Neuronal stem cell (in vitro differentiated cells): Measurements from ENCODE around the gene SLC2A4RG.

Experiments
- DNase-seq: peaks from one replicate; pipeline ENCODE4 v3.0.0-alpha.2; 2013; ENCODE audit warnings: low spot score
- H2AFZ ChIP-seq: one replicate; pipeline ENCODE4 v1.6.1; 2013; ENCODE audit warnings: mild to moderate bottlenecking, low read length, inconsistent platforms
- H2AK5ac ChIP-seq: 2 replicates; pipeline ENCODE4 v1.6.1; 2013; ENCODE audit warnings: low read depth, mild to moderate bottlenecking, inconsistent platforms, low read length, moderate library complexity, mixed read lengths
- H2BK120ac ChIP-seq: 2 replicates; pipeline ENCODE4 v1.6.1; 2013; ENCODE audit warnings: low read depth, mild to moderate bottlenecking, inconsistent platforms, low read length, moderate library complexity, mixed read lengths
- H2BK12ac ChIP-seq: one replicate; pipeline ENCODE4 v1.6.1; 2013; ENCODE audit warnings: low read length, inconsistent platforms
- H2BK15ac ChIP-seq: 2 replicates; pipeline ENCODE4 v1.6.1; 2013; ENCODE audit warnings: mild to moderate bottlenecking, low read length, inconsistent platforms, mixed read lengths
- H2BK5ac ChIP-seq: one replicate; pipeline ENCODE4 v1.6.1; 2013; ENCODE audit warnings: inconsistent platforms, mild to moderate bottlenecking, low read length, moderate library complexity
- H3K14ac ChIP-seq: one replicate; pipeline ENCODE4 v1.6.1; 2013; ENCODE audit warnings: low read length, inconsistent platforms
- H3K18ac ChIP-seq: 2 replicates; pipeline ENCODE4 v1.6.1; 2013; ENCODE audit warnings: low read length, inconsistent platforms
- H3K23ac ChIP-seq: 2 replicates; pipeline ENCODE4 v1.6.1; 2013; ENCODE audit warnings: low read depth, mild to moderate bottlenecking, mixed read lengths, low read length, inconsistent platforms; ENCODE audit not compliant: poor library complexity
- H3K27ac ChIP-seq: replicated peaks from 3 replicates; pipeline ENCODE4 v1.5.1; 2013; ENCODE audit warnings: low read length, inconsistent platforms
- H3K27me3 ChIP-seq, 3 experiments: 2 replicates each; pipeline ENCODE4 v1.6.1; 2013; ENCODE audit warnings: low read length in 3 of 3, mild to moderate bottlenecking in 2 of 3, inconsistent platforms in 1 of 3, low read depth in 1 of 3, mixed read lengths in 1 of 3, moderate library complexity in 1 of 3; ENCODE audit not compliant: control insufficient read depth in 3 of 3, insufficient read depth in 3 of 3
- H3K36me3 ChIP-seq, 2 donors: replicated peaks in 1 of 2; 2 replicates each; pipeline ENCODE4 v1.6.1; 2013; ENCODE audit warnings: low read length in 2 of 2; ENCODE audit not compliant: control insufficient read depth in 2 of 2, insufficient read depth in 2 of 2
- H3K4ac ChIP-seq: 2 replicates; pipeline ENCODE4 v1.6.1; 2013; ENCODE audit warnings: inconsistent platforms, mild to moderate bottlenecking, low read length, moderate library complexity
- H3K4me1 ChIP-seq, 2 donors: 1 replicate in 1 of 2; 2 replicates in 1 of 2; pipeline ENCODE4 v1.6.1; 2013; ENCODE audit warnings: low read length in 2 of 2, low read depth in 1 of 2; ENCODE audit not compliant: control insufficient read depth in 2 of 2, insufficient read depth in 1 of 2
- H3K4me2 ChIP-seq: one replicate; pipeline ENCODE4 v1.6.1; 2013; ENCODE audit warnings: mild to moderate bottlenecking, low read length, inconsistent platforms; ENCODE audit not compliant: insufficient read depth, poor library complexity, severe bottlenecking
- H3K4me3 ChIP-seq, 2 donors: 2 replicates each; pipeline ENCODE4 v1.5.1; 2013; ENCODE audit warnings: low read length in 2 of 2, mild to moderate bottlenecking in 2 of 2, inconsistent platforms in 1 of 2, moderate library complexity in 1 of 2
- H3K79me1 ChIP-seq: one replicate; pipeline ENCODE4 v1.6.1; 2013; ENCODE audit warnings: low read depth, mild to moderate bottlenecking, inconsistent platforms, low read length, moderate library complexity
- H3K9ac ChIP-seq: one replicate; pipeline ENCODE4 v1.6.1; 2013; ENCODE audit warnings: mild to moderate bottlenecking, low read depth, low read length, inconsistent platforms; ENCODE audit not compliant: poor library complexity
- H3K9me3 ChIP-seq, 2 donors: replicated peaks in 1 of 2; 2 replicates each; pipeline versions ENCODE3 to v1.6.1; 2013; ENCODE audit warnings: low read length in 2 of 2, mild to moderate bottlenecking in 2 of 2, inconsistent platforms in 1 of 2, low read depth in 1 of 2, mixed read lengths in 1 of 2, moderate library complexity in 1 of 2; ENCODE audit not compliant: control insufficient read depth in 2 of 2, insufficient read depth in 1 of 2
- H4K8ac ChIP-seq: one replicate; pipeline ENCODE4 v1.6.1; 2013; ENCODE audit warnings: low read depth, mild to moderate bottlenecking, inconsistent platforms, low read length, moderate library complexity
- H4K91ac ChIP-seq: one replicate; pipeline ENCODE4 v1.6.1; 2013; ENCODE audit warnings: low read length, low read depth, mild to moderate bottlenecking, inconsistent platforms; ENCODE audit not compliant: poor library complexity
- WGBS, 2 donors: extraction: QIAGEN DNeasy Blood & Tissue Kit; methylation state at CpG; one replicate each; pipeline ENCODE4 v1.1.7; 2013; ENCODE audit warnings: missing lambda C conversion rate in 2 of 2, mixed read lengths in 1 of 2; ENCODE audit not compliant: insufficient read length in 2 of 2, insufficient replicate concordance in 1 of 2; ENCODE audit errors: extremely low coverage in 2 of 2; 5-methylcytosine and 5-hydroxymethylcytosine counted together

Gene SLC2A4RG

DNA sequence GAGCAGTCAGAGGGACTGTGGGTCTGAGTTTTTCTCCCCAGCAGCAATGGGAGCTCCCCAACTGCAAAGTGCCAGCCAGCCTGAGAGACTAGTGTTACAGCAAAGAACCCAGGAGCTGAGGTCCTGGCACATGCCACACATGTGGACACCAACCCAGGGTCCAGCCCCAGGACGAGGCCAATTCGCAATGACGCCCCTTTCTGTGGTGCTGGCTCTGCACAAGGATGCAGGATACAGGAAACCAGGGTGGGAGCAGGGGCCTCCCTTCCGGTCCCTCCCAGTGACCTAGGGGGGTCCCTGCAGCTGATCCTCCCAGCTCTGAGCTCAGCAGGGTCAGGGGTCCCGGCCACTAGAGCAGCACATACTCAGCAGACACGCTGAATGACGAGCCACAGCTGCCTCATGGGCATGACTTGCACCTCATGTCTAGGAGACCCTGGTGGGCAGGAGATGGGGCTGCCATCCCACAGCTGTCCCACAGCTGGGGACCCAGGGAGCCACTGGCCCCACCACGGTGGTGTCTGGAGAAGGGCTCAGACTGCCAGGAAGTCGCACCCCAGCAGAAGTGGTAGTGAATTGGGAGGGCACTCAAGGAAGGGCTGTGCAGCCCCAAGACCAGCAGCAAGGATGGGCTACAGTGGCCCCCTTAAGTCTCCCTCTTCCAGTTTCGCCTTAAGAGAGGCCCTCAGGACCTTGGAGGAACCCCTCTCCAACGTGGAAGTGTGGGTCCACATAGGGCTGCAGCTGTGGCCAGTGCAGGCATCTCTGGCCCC, 35.4 kb upstream of the SLC2A4RG start:
- Histone ChIP-seq H3K36me3 (peaks cover 30 to 42% of the 10 kb centered on the region in 2 donors), H3K23ac (peak overlapping the region; percentile 65), H3K4ac (no peak overlapping the region), H3K27ac (no peak overlapping the region), H2AK5ac (no peak overlapping the region), H3K4me3 (no peak overlapping the region), H3K4me1 (peaks cover 13 to 19% of the 10 kb centered on the region in 2 donors), H3K9ac (peak overlapping the region; percentile 44), H2BK12ac (no peak overlapping the region), H3K9me3 (no peaks in the 10 kb centered on the region), H3K18ac (no peak overlapping the region), H4K91ac (no peak overlapping the region), H2BK120ac (no peak overlapping the region), H4K8ac (no peak overlapping the region), H2BK15ac (no peak overlapping the region), H2AFZ (no peak overlapping the region), H3K79me1 (peaks cover 27% of the 10 kb centered on the region), H3K14ac (no peak overlapping the region), H2BK5ac (peak overlapping the region; percentile 24), H3K4me2 (no peak overlapping the region), H3K27me3 (no peaks in the 10 kb centered on the region)
- no CpG with 5 or more reads among the region's 11 CpGs for WGBS, 2 donors
- no peak for DNase-seq

DNA sequence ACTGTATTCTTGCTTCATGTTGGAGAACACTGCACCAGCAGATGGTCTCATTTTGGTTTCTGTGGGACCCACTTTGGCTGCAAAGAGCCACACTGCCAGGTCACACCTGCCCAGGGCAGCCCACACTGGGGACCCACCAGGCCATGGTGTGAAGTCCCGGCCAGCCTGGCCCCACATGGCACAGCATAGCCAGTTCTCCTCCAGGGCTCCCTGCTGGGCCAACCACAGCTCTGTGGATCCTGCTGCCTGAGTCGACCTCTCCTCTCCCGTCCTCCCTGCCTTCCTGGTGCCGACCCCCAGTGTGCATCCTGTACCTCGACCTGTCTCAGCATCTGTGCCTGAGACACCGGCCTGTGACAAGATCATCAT, 34.8 kb upstream of the SLC2A4RG start:
- peaks cover 33 to 48% of the 10 kb centered on the region in 2 donors for H3K36me3 ChIP-seq
- H3K9me3 ChIP-seq = no peaks in the 10 kb centered on the region
- no peak overlapping the region for H3K4me2 ChIP-seq
- no peak overlapping the region for H4K8ac ChIP-seq
- no peaks in the 10 kb centered on the region for H3K27me3 ChIP-seq
- DNase-seq = no peak
- H3K4ac ChIP-seq = no peak overlapping the region
- no peak overlapping the region for H2BK5ac ChIP-seq
- WGBS, 2 donors = no CpG with 5 or more reads among the region's 6 CpGs
- no peak overlapping the region for H2BK15ac ChIP-seq
- no peak overlapping the region for H3K9ac ChIP-seq
- H2AK5ac ChIP-seq = no peak overlapping the region
- H3K79me1 ChIP-seq = peaks cover 27% of the 10 kb centered on the region
- H3K27ac ChIP-seq = no peak overlapping the region
- no peak overlapping the region for H2BK12ac ChIP-seq
- H3K4me1 ChIP-seq = peaks cover 13 to 14% of the 10 kb centered on the region in 2 donors
- H4K91ac ChIP-seq = no peak overlapping the region
- no peak overlapping the region for H3K18ac ChIP-seq
- no peak overlapping the region for H3K23ac ChIP-seq
- H3K14ac ChIP-seq = no peak overlapping the region
- H3K4me3 ChIP-seq = no peak overlapping the region
- H2BK120ac ChIP-seq = no peak overlapping the region
- no peak overlapping the region for H2AFZ ChIP-seq

- Histone ChIP-seq H3K36me3 (peaks cover 33 to 53% of the 10 kb centered on the region in 2 donors), H2BK15ac (no peak overlapping the region), H3K4ac (no peak overlapping the region), H3K4me3 (peak overlapping the region in 1 of 2 donors; percentile 91), H3K27me3 (no peaks in the 10 kb centered on the region), H2BK120ac (no peak overlapping the region), H3K18ac (no peak overlapping the region), H3K4me1 (peaks cover 12 to 13% of the 10 kb centered on the region in 2 donors), H2BK5ac (no peak overlapping the region), H3K27ac (no peak overlapping the region), H4K8ac (no peak overlapping the region), H3K14ac (no peak overlapping the region), H2AK5ac (no peak overlapping the region), H2AFZ (no peak overlapping the region), H3K9ac (no peak overlapping the region), H4K91ac (no peak overlapping the region), H3K79me1 (peaks cover 27% of the 10 kb centered on the region), H3K23ac (no peak overlapping the region), H3K4me2 (no peak overlapping the region), H2BK12ac (no peak overlapping the region), H3K9me3 (no peaks in the 10 kb centered on the region)
- WGBS, 2 donors = no CpG with 5 or more reads among the region's 8 CpGs
- no peak for DNase-seq
These were observed 34.1 kb upstream of the SLC2A4RG start for GRCh38 chr20:63705232-63706026.

DNA sequence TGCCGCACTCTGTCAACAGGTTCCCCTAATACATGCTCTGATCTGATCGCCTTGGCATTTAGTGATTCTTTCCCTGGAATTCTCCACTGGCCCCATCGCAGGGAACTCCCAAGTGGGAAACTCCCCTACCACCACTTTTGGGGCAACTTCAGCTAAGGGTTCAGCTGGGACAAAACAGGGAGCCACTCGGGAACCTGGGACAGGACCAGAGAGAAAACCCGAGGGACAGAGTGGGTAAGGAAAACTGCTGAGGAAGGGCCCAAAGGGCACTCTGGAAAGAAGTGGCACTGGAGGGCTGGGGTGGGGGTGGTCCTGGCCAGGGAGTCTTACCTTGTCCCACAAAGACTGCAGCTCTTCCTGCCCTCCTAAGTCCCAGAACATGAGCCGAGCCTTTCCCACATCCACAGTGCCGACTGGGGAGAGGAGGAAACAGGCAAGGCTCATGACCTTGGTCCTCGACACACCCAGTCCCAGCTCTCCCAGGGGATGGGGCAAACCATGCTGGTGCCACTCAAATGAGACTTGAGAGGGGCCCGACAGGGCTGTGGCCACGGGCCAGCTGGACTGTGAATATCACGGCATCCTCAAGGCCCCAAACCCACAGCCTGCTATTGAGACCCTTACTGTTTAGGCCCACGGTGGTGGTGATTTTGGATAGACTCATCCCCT, 33.4 kb upstream of the SLC2A4RG start:
- no peak overlapping the region for H2BK12ac ChIP-seq
- H3K4me3 ChIP-seq = peak overlapping the region in 1 of 2 donors; percentile 91
- no peaks in the 10 kb centered on the region for H3K27me3 ChIP-seq
- no peaks in the 10 kb centered on the region for H3K9me3 ChIP-seq
- H2AK5ac ChIP-seq = no peak overlapping the region
- H3K79me1 ChIP-seq = peaks cover 28% of the 10 kb centered on the region
- no peak overlapping the region for H4K8ac ChIP-seq
- H3K36me3 ChIP-seq = peaks cover 35 to 60% of the 10 kb centered on the region in 2 donors
- no peak overlapping the region for H3K9ac ChIP-seq
- no peak overlapping the region for H3K23ac ChIP-seq
- no peak overlapping the region for H2AFZ ChIP-seq
- H3K27ac ChIP-seq = no peak overlapping the region
- H3K4me2 ChIP-seq = no peak overlapping the region
- H3K18ac ChIP-seq = no peak overlapping the region
- H2BK15ac ChIP-seq = no peak overlapping the region
- H3K4me1 ChIP-seq = peaks cover 12 to 13% of the 10 kb centered on the region in 2 donors
- WGBS, 2 donors = no CpG with 5 or more reads among the region's 12 CpGs
- no peak overlapping the region for H2BK120ac ChIP-seq
- no peak overlapping the region for H3K14ac ChIP-seq
- no peak overlapping the region for H3K4ac ChIP-seq
- H4K91ac ChIP-seq = no peak overlapping the region
- no peak overlapping the region for H2BK5ac ChIP-seq
- DNase-seq = no peak
